Measurements from ENCODE around the gene STK32C.

DNA sequence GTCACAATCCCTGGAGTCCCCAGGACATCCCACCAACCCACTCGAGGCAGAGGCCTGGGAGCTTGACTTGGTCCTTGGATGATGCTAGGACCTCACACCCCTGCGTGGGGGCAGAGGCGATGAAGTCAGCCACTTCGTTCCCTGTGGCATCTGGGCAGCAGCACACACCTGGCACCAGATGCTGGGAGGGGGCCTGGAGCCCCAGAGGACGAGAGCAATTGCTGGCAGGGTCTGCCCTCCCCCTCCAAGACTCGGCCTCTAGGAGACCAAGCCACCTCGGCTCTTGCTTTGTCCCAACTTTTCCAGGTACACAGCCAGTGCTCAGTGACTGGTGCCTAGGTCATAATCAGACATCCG is 81.9 kb downstream of the STK32C start:
- TF ChIP-seq POLR2A (IDR thresholded peaks at IDR 0.05) (no peak), CTCF (IDR thresholded peaks at IDR 0.05 in 8 of 11, conservative IDR thresholded peaks at IDR 0.05 in 3 of 11) (no peak), POLR2AphosphoS5 (IDR thresholded peaks at IDR 0.05) (no peak)

Data from spleen (tissue), 7 donors.